ENCODE data around the gene ZSWIM8.

Gene ZSWIM8

GRCh38 chr10:73843261-73843660 is 57.9 kb downstream of the ZSWIM8 start:
- DNase-seq: no peak

GRCh38 chr10:73847031-73847430 is 61.6 kb downstream of the ZSWIM8 start:
- no peak for DNase-seq

- peak; percentile 84 for DNase-seq
These were observed 63.5 kb downstream of the ZSWIM8 start for GRCh38 chr10:73848821-73849489.

GRCh38 chr10:73850211-73850610 is 64.8 kb downstream of the ZSWIM8 start:
- DNase-seq: no peak

- DNase-seq: no peak
These were observed 65.6 kb downstream of the ZSWIM8 start for GRCh38 chr10:73850863-73851461.

Measured in activated effector memory CD4-positive, alpha-beta T cell treated with Interleukin-2 at 50 U/mL for 16 hours (primary cell).